ENCODE measurements around the gene NDUFA7.

Gene NDUFA7

DNA sequence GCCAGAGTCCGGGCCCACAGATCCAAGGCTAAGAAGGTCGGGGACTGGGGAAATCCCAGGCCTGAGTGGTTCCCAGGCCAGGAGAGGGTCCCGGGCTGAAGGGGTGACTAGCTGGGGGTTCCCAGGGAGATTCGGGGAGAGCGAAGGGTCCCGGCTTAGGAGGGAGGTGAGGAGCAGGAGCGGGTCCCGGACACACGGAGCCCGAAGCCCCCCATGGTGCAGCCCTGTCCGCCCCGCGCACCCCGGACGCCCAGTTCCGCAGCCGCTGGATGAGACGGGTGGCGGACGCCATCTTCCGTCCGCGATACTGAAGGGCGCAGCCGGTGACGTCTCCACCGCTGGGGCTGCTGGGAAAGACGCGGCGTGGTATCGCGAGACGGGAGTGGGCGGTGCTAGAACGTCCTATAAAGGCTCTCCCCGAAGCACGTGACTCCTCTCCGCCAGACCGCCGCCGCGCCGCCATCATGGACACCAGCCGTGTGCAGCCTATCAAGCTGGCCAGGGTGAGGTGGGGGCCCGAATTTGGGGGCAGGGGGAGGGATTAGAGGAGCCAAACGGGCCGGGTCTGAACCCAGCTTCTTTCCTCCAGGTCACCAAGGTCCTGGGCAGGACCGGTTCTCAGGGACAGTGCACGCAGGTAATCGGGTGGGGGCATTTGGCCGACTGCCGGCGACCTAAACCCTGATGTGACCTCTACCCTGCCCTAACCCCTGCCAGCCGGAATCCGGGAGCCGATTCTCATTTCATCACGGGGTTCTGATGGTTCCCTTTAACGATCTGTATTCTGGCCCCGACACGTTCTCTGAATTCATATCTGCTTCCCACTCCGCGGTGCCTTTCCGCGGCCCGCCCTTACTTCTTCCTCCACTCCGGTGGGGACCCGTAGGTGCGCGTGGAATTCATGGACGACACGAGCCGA lies at the start of gene NDUFA7, which contains the start of gene RPS28:
Gene NDUFA7, minus strand, starts transcription at position 309 of the 919 bp plus-strand sequence. Its CDS starts 17 bp downstream, at position 292.
Gene RPS28, plus strand, starts transcription at position 430 of the 919 bp plus-strand sequence. Its CDS starts 35 bp downstream, at position 465.
- peak within 1 kb of the TSS; percentile 100 for H3K4me3 ChIP-seq (replicated peaks; ENCODE audit: low read depth, low read length)
- TF ChIP-seq, protein P1, sequence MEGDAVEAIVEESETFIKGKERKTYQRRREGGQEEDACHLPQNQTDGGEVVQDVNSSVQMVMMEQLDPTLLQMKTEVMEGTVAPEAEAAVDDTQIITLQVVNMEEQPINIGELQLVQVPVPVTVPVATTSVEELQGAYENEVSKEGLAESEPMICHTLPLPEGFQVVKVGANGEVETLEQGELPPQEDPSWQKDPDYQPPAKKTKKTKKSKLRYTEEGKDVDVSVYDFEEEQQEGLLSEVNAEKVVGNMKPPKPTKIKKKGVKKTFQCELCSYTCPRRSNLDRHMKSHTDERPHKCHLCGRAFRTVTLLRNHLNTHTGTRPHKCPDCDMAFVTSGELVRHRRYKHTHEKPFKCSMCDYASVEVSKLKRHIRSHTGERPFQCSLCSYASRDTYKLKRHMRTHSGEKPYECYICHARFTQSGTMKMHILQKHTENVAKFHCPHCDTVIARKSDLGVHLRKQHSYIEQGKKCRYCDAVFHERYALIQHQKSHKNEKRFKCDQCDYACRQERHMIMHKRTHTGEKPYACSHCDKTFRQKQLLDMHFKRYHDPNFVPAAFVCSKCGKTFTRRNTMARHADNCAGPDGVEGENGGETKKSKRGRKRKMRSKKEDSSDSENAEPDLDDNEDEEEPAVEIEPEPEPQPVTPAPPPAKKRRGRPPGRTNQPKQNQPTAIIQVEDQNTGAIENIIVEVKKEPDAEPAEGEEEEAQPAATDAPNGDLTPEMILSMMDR (IDR thresholded peaks at IDR 0.05; ENCODE audit: low read length, missing control alignments): peak; percentile 1
- DNase-seq (ENCODE audit: low read depth): peak; percentile 98

DNA sequence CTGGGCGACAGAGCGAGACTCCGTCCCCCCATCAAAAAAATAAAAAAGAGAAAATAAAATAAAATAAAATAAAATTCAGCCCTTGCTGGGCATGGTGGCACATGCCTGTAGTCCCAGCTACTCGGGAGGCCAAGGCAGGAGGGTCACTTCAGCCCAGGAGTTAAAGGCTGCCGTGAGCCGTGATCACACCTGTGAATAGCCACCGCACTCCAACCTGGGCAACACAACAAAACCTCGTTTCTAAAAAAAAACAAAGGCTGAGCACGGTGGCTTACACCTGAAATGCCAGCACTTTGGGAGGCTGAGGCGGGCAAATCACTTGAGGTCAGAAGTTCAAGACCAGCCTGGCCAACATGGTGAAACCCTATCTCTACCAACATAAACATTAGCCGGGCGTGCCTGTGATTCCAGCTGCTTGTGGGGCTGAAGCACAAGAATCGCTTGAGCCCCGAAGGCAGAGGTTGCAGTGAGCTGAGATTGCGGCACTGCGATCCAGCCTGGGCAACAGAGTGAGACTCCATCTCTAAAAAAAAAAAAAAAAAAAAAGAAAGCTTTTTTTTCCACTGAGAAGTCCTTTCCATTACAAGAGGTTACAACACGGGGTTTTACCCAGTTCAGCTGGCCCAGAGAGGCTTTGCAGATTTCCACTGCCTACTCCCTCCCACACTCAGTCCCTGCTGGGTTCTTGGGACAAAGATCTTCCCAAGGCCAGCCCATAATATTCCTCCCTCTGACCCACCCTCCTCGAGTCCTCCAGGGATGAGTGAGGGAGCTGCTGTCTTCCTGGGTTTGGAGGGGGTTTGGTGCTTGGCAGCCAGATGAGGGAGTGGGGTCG lies 49.2 kb upstream of the NDUFA7 start:
- TF ChIP-seq, protein P1 (IDR thresholded peaks at IDR 0.05; ENCODE audit: low read length, missing control alignments): no peak
- no peak for DNase-seq (ENCODE audit: low read depth)
- H3K4me3 ChIP-seq (replicated peaks; ENCODE audit: low read depth, low read length): no peak overlapping the region

DNA sequence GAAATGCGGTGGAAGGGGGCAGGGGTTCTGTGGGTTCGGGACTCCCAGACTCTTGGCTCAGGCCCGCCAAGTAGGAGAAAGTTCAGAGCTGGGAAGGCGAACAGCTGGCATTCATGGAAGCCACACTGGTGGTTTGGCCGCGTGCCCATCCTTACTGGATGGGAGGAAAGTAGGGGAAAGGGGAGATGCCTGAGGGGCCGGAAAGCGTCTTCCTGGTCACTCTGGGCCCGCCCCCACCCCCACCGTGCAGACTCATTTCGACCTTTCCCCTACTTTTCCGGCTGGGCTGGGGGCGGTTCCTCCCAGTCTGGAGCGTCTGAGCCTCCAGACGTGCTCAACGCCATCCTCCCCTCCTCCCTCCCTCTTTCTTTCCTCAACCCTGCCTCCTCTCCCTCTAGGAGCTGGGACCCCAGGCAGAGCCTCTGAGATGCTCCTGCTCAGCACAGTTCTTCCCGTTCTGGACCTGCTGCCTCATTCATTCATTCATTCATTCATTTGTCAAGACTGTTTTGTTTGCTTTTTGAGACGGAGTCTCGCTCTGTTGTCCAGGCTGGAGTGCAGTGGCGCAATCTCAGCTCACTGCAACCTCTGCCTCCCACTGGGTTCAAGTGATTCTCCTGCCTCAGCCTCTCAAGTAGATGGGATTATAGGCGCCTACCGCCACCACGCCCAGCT lies 46.3 kb upstream of the NDUFA7 start:
- TF ChIP-seq, protein P1 (IDR thresholded peaks at IDR 0.05; ENCODE audit: low read length, missing control alignments): no peak
- H3K4me3 ChIP-seq (replicated peaks; ENCODE audit: low read depth, low read length): peak overlapping the region; percentile 30
- peak; percentile 99 for DNase-seq (ENCODE audit: low read depth)

DNA sequence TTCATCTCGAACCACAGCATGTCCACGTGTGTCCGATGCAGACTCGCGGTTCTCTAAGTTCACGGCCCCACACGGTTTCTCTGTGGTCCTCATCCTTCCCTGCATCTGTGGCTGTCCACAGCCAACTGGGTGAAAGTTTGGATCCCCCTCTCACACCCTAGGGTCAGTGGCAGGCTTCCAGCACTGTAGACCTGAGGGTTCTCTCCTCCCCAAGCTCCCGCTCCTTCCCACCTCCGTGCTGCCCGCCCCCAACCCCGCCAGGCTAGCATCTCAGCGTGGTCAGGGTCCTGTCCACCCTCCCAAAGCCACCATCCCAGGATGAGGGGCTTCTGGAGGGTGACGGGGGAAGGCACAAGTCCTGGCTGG lies 45.8 kb upstream of the NDUFA7 start:
- TF ChIP-seq, protein P1 (IDR thresholded peaks at IDR 0.05; ENCODE audit: low read length, missing control alignments): no peak
- peak overlapping the region; percentile 30 for H3K4me3 ChIP-seq (replicated peaks; ENCODE audit: low read depth, low read length)
- peak; percentile 80 for DNase-seq (ENCODE audit: low read depth)

DNA sequence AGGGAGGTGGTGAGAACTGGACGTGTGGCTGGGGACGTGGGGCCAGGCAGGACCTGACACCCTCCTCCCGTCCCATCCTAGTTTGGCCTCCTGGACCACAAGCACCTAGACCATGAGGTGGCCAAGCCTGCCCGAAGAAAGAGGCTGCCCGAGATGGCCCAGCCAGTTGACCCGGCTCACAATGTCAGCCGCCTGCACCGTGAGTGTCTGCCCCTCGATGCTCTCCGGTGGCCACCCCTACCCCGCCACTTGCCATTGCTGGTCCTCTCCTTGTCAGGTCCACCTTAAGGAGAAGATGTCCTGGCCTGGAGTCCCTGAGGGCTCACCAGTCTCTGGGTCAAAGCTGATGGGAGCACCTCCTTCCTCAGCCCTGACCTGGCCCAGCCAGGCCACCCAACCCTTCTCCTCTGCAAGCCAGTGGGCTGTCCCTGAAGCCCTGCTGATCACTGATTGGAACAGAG lies 45.0 kb upstream of the NDUFA7 start:
- H3K4me3 ChIP-seq (replicated peaks; ENCODE audit: low read depth, low read length): peak overlapping the region; percentile 30
- DNase-seq (ENCODE audit: low read depth): no peak
- TF ChIP-seq, protein P1 (IDR thresholded peaks at IDR 0.05; ENCODE audit: low read length, missing control alignments): no peak
